IPS-20b (cell line): ENCODE results near the gene ZNF503.
"Not testable (repeated sequence)": the region's sequence is repeated elsewhere in the genome, so short reads cannot be mapped to it uniquely, and the experiment has no call there.

ENCODE experiments used
- H3K27ac ChIP-seq: one replicate; pipeline ENCODE4 v1.5.1; 2013; ENCODE audit warnings: low read length
- H3K27me3 ChIP-seq: 2 replicates; pipeline ENCODE4 v1.6.1; 2013; ENCODE audit warnings: mild to moderate bottlenecking, low read length, inconsistent platforms; ENCODE audit not compliant: insufficient read depth
- H3K36me3 ChIP-seq: 2 replicates; pipeline ENCODE4 v1.6.1; 2013; ENCODE audit warnings: low read depth, mild to moderate bottlenecking, inconsistent platforms, low read length, moderate library complexity; ENCODE audit not compliant: insufficient read depth
- H3K4me1 ChIP-seq: 2 replicates; pipeline ENCODE4 v1.6.1; 2013; ENCODE audit warnings: mild to moderate bottlenecking, control low read depth, inconsistent platforms, low read length, moderate library complexity; ENCODE audit not compliant: insufficient read depth
- H3K4me3 ChIP-seq: 2 replicates; pipeline ENCODE4 v1.5.1; 2013; ENCODE audit warnings: mild to moderate bottlenecking, low read length, inconsistent platforms
- H3K9ac ChIP-seq: 2 replicates; pipeline ENCODE4 v1.6.1; 2013; ENCODE audit warnings: low read depth, mild to moderate bottlenecking, inconsistent platforms, low read length, moderate library complexity
- H3K9me3 ChIP-seq: 2 replicates; pipeline ENCODE4 v1.6.1; 2013; ENCODE audit warnings: mild to moderate bottlenecking, low read depth, low read length, inconsistent platforms; ENCODE audit not compliant: insufficient read depth

ZNF503 gene

DNA sequence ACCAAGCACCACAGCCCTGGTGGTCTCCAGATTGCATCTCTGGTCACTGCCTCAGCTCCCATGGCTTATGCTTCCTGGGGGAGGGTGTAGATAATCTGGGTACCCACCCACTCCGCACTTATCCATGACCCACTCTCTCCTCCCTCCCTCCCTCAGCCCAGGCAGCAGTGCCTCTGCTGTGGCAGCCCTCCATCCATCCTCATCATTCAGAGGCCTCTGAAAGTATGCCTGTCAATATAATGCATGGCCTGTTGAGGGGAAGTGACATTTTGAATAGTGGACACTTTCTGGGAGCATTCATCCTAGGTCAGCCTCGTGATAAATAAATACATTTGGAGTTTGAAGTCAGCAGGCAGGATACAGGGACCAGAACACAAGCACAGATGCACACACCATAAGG, 23.2 kb downstream of the ZNF503 start:
- H3K36me3 ChIP-seq: no peaks in the 10 kb centered on the region
- no peak overlapping the region for H3K27ac ChIP-seq
- H3K27me3 ChIP-seq: peaks cover 5% of the 10 kb centered on the region; the same call in 1 of the 2 replicates
- H3K9me3 ChIP-seq: no peaks in the 10 kb centered on the region
- no peak overlapping the region for H3K9ac ChIP-seq
- H3K4me1 ChIP-seq: peaks cover 4% of the 10 kb centered on the region; the same call in 1 of the 2 replicates
- no peak overlapping the region for H3K4me3 ChIP-seq

DNA sequence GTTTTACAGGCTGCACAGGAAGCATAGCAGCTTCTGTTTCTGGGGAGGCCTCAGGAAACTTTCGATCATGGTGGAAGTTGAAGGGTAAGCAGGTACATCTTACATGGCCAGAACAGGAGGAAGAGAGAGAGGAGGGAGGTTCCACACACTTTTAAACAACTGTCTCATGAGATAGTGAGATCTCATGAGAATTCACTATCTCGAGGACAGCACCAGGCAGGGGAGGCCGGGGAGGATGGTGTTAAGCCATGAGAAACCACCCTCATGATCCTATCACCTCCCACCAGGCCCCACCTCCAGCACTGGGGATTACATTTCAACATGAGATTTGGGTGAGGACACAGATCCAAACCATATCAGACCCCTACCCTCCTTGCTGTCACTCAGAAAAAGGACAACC, 23.7 kb downstream of the ZNF503 start:
- peaks cover 4% of the 10 kb centered on the region; the same call in 1 of the 2 replicates for H3K4me1 ChIP-seq
- no peak overlapping the region for H3K27ac ChIP-seq
- peaks cover 4% of the 10 kb centered on the region; the same call in 1 of the 2 replicates for H3K27me3 ChIP-seq
- no peaks in the 10 kb centered on the region for H3K36me3 ChIP-seq
- H3K9me3 ChIP-seq: no peaks in the 10 kb centered on the region
- H3K9ac ChIP-seq: no peak overlapping the region
- H3K4me3 ChIP-seq: no peak overlapping the region

DNA sequence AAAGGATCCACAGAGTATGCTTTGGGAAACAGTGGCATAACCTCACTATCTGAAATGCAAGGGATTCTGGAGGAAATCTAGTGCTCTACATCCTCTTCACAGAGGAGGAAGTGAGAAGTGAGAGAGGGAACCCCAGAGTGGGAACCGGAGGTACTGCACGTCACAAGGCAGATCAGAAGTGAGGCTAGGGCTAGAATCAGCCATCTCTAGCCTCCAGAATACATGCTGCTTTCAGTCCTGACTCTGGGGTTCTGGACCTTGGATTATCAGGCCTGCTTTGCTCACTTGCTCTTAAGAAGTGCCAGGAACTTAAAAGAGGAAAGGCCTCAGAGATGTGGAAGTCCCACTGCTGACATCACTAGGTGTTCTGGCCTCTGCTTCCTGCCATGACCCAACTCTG, 25.7 kb downstream of the ZNF503 start:
- H3K4me3 ChIP-seq: no peak overlapping the region
- H3K9ac ChIP-seq: no peak overlapping the region
- no peaks in the 10 kb centered on the region for H3K9me3 ChIP-seq
- peaks cover 4% of the 10 kb centered on the region; the same call in 1 of the 2 replicates for H3K4me1 ChIP-seq
- H3K27ac ChIP-seq: no peak overlapping the region
- H3K27me3 ChIP-seq: no peaks in the 10 kb centered on the region
- H3K36me3 ChIP-seq: no peaks in the 10 kb centered on the region

DNA sequence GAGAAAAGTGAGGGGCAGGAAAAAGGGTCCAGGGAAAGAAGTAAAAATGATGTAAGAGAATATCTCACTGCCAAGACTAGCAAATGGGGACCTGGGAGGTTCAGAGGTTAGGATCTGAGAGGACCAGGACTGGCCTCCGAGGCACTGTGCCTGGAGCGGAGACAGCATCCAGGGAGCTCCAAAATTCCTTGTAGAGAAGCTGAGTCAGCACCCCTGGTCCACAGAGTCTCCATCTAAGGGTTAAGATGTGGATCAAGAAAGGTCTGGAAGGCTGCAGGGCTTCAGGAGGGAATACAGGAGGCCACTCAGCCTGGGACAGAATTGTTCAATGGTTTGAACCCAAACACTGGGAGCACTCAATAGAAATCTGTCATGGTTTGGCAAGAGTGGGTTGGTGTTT, 30.6 kb downstream of the ZNF503 start:
- Histone ChIP-seq H3K9me3 (no peaks in the 10 kb centered on the region), H3K36me3 (no peaks in the 10 kb centered on the region), H3K27ac (no peak overlapping the region), H3K4me1 (no peaks in the 10 kb centered on the region), H3K4me3 (no peak overlapping the region), H3K9ac (no peak overlapping the region), H3K27me3 (no peaks in the 10 kb centered on the region)

DNA sequence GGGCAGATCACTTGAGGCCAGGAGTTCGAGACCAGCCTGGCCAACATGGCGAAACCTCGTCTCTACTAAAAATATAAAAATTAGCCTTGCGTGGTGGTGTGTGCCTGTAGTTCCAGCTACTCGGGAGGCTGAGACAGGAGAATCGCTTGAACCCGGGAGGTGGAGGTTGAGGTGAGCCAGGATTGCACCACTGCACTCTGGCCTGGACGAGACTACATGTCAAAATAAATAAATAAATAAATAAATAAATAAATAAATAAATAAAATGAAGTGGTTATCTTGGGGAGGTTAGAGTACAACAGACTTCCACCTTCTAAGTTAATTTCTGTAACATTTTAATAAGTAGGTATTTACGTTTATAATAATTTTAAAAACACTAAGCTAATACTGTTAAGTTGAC, 31.7 kb downstream of the ZNF503 start:
- not testable (repeated sequence) for H3K4me3 ChIP-seq, H3K27ac ChIP-seq, H3K4me1 ChIP-seq, H3K36me3 ChIP-seq, H3K9ac ChIP-seq, H3K27me3 ChIP-seq, H3K9me3 ChIP-seq

DNA sequence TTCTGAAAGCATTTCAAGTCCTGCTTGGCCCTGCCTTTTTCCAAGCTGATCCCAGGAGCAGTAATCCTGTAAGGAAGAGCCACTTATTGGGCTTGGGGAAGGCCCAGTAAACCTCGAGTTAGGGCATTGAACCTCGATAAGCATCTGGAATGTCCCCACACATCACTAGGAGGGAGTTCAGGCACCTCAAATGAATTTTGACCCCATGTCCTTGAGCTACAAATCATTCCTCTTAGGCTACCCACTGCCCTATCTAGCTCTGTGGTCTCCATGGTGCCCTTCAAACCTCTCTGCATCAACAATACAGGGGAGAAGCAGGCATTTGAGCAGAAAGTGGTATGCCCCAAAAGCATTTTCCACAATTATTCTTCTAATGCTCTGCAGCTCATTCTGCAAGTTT, 33.7 kb downstream of the ZNF503 start:
- no peaks in the 10 kb centered on the region for H3K4me1 ChIP-seq
- H3K27ac ChIP-seq: no peak overlapping the region
- no peaks in the 10 kb centered on the region for H3K9me3 ChIP-seq
- no peak overlapping the region for H3K9ac ChIP-seq
- H3K36me3 ChIP-seq: no peaks in the 10 kb centered on the region
- no peaks in the 10 kb centered on the region for H3K27me3 ChIP-seq
- H3K4me3 ChIP-seq: no peak overlapping the region

DNA sequence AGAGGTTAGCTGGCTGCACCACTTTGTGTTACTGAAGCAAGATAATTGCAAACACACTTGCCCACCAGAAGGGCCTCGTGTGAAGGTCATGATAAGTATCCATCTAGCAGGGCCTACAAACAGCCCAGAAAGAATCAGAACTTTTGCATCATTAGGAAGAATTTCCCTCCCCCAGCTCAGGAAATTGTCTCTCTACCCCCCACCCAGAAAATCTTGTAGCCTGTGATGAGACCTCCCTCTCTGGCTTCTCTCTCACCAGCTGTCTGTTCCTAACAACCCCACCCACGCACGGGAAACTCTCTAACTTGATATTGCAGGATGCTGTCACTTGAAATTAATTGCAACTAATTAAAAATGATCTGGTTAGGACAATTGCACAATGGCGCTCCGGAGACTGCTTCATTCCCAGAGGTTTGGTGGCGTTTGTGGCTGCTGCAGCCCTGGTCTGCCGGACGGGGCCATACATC, 34.5 kb downstream of the ZNF503 start:
- no peaks in the 10 kb centered on the region for H3K9me3 ChIP-seq
- no peak overlapping the region for H3K27ac ChIP-seq
- H3K36me3 ChIP-seq: no peaks in the 10 kb centered on the region
- H3K4me1 ChIP-seq: no peaks in the 10 kb centered on the region
- H3K9ac ChIP-seq: no peak overlapping the region
- H3K27me3 ChIP-seq: no peaks in the 10 kb centered on the region
- H3K4me3 ChIP-seq: no peak overlapping the region

DNA sequence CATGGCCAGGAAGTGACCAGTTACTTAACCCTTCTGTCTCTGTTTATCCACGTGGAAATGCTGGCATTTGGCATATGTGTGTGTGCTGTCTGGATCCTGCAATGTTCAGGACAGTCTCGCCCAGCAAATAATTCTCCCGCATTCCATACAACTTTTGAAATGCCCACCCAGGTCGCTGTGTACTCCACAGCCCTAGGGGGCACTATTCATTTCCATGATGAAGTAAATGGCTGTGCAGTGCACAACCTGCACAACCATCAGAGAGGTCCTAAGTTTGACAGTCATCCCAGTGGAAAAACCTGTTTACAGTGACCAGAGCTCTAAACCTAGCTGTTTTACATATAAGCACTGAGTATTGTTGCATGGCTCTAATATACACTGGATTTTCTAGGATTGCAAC, 38.1 kb downstream of the ZNF503 start:
- Histone ChIP-seq H3K4me3 (no peak overlapping the region), H3K27me3 (no peaks in the 10 kb centered on the region), H3K4me1 (no peaks in the 10 kb centered on the region), H3K9ac (no peak overlapping the region), H3K9me3 (no peaks in the 10 kb centered on the region), H3K27ac (no peak overlapping the region), H3K36me3 (no peaks in the 10 kb centered on the region)

DNA sequence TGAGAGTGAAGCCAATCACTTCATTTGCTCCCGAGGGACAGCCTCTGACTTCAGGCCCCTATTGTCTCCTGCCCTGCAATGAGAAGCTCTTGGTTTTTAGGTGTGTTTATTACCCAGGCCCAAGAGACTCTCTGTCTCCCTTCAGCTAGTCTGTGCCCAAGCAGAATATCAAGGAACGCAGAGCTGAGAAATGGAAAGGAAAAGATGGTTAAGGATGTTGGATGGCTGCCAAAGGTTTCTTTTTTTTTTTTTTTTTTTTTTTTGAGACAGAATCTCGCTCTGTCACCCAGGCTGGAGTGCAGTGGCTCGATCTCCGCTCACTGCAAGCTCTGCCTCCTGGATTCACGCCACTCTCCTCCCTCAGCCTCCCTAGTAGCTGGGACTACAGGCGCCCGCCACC, 41.7 kb downstream of the ZNF503 start:
- H3K36me3 ChIP-seq, H3K4me3 ChIP-seq, H3K4me1 ChIP-seq, H3K9me3 ChIP-seq, H3K27ac ChIP-seq, H3K9ac ChIP-seq, H3K27me3 ChIP-seq: not testable (repeated sequence)

DNA sequence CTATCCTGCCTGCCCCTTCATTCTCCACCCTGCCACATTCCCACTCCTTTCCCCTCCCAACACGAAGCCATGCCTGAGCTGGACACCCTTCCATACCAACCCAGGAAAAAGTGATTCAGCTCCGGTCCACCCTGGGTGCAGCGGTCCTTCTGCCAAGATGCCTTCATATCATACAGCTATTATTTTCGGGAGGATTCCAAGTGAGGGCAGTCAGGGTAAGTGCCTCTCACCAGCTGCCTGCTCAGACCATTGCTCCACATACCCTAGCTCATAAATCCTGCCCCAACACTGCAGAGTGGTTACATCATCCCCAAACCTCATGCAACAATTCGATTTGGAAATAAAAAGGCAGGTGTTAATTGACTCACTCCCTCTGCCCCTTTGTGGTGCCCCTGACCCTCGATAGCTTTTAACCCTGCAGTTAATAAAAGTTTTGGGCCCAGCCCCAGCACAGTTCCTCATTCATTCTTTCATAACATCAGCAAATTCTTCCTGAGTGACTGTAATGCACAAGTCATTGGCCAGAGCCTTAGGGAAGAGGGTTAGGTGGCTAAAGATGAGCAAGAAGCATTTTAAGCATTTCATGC, 42.6 kb downstream of the ZNF503 start:
- no peaks in the 10 kb centered on the region for H3K4me1 ChIP-seq
- H3K27me3 ChIP-seq: no peaks in the 10 kb centered on the region
- H3K36me3 ChIP-seq: no peaks in the 10 kb centered on the region
- H3K9me3 ChIP-seq: no peaks in the 10 kb centered on the region
- no peak overlapping the region for H3K27ac ChIP-seq
- no peak overlapping the region for H3K9ac ChIP-seq
- no peak overlapping the region for H3K4me3 ChIP-seq

DNA sequence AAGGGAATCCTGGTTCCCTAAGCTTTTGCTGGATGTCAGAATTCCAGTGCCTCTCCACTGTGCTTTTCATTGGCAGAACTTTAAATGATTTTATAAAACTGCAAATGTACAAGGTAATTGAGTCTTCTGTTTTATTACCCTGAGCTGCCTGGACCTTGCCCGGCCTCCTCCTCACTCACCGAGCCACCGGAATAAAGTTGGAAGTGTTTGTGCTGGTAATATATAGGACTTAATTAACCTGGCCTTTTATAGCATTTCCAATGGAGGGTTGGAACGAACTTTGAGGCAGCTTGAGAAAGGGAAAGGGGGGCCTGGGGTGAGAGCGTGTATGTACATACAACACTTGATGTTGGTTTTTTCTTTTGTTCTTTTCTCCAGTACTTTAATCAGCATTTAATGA, 43.4 kb downstream of the ZNF503 start:
- Histone ChIP-seq H3K4me3 (no peak overlapping the region), H3K27ac (no peak overlapping the region)

DNA sequence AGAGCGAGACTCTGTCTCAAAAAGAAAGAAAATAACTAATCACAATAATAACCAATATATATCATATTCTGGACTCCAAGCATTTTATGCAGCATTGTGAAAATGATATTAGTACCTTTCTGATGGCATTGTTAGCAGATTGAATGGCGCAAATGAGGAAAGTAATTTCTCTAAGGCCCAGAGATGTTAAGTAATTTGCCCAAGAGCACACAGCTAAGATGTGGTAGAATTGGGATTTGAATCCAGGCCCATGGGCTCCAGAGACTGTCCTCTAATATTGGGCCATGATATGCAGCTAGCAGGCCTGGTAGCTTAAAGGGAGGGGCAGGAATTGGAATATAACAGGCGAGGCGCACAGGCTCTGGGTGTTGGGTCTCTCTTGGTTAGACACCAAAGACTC, 44.1 kb downstream of the ZNF503 start:
- H3K36me3 ChIP-seq: no peaks in the 10 kb centered on the region
- H3K4me1 ChIP-seq: no peaks in the 10 kb centered on the region
- no peak overlapping the region for H3K4me3 ChIP-seq
- no peaks in the 10 kb centered on the region for H3K27me3 ChIP-seq
- H3K9ac ChIP-seq: no peak overlapping the region
- H3K27ac ChIP-seq: no peak overlapping the region
- H3K9me3 ChIP-seq: no peaks in the 10 kb centered on the region

More for the DNA sequence above, 43.4 kb downstream of the ZNF503 start:
- Histone ChIP-seq H3K9me3 (no peaks in the 10 kb centered on the region), H3K27me3 (no peaks in the 10 kb centered on the region), H3K36me3 (no peaks in the 10 kb centered on the region), H3K4me1 (no peaks in the 10 kb centered on the region), H3K9ac (no peak overlapping the region)
